ENCODE measurements around the gene CAMLG. TPM values are rescaled to one million over a fixed set of nuclear protein-coding genes. Genes with fewer than 3 reads are reported as not detected.
A peak's percentile ranks its signal among the peaks of the same experiment; 100 is the strongest.
"Not testable (repeated sequence)": the region's sequence is repeated elsewhere in the genome, so short reads cannot be mapped to it uniquely, and the experiment has no call there.

Gene CAMLG
- polyA plus RNA-seq, 1 donor from 2014 or later, result 37.0 TPM

- Mint-ChIP-seq H3K27me3 (no peaks in the 10 kb centered on the region), H3K9me3 (no peaks in the 10 kb centered on the region), H3K27ac (peak overlapping the region; percentile 91 to 99 (median 96)), H3K4me3 (peak overlapping the region; percentile 99 to 100 (median 100)), H3K4me1 (peaks cover 27 to 30% (median 30%) of the 10 kb centered on the region in 3 donors), H3K36me3 (no peaks in the 10 kb centered on the region)
These were observed 19.8 kb downstream of the CAMLG start for GRCh38 chr5:134758176-134758503.

- Mint-ChIP-seq H3K4me1 (peaks cover 30 to 32% (median 30%) of the 10 kb centered on the region in 3 donors), H3K36me3 (peaks cover under 1% of the 10 kb centered on the region), H3K27ac (peak within 1 kb of the TSS; percentile 91 to 99 (median 96)), H3K27me3 (no peaks in the 10 kb centered on the region), H3K4me3 (peak within 1 kb of the TSS; percentile 99 to 100 (median 100)), H3K9me3 (no peaks in the 10 kb centered on the region)
These were observed 20.4 kb downstream of the CAMLG start, which contains the start of gene DDX46 for GRCh38 chr5:134758504-134759341. Gene DDX46, plus strand, starts transcription at chr5:134758779. Its CDS starts 160 bp downstream, at chr5:134758939.

- not testable (repeated sequence) for H3K9me3 Mint-ChIP-seq, H3K4me1 Mint-ChIP-seq, H3K36me3 Mint-ChIP-seq, H3K27me3 Mint-ChIP-seq
- peak overlapping the region in 1 of 3 donors; percentile 41 for H3K27ac Mint-ChIP-seq
- peak overlapping the region in 1 of 4 donors; percentile 70 for H3K4me3 Mint-ChIP-seq
These were observed 29.4 kb downstream of the CAMLG start for GRCh38 chr5:134767528-134768291.

- no peaks in the 10 kb centered on the region for H3K27me3 Mint-ChIP-seq
These were observed 30.9 kb downstream of the CAMLG start for GRCh38 chr5:134769206-134769605.

GRCh38 chr5:134772461-134773125 is 34.2 kb downstream of the CAMLG start:
- Mint-ChIP-seq H3K27ac (no peak overlapping the region), H3K4me1 (peaks cover 0 to 4% (median 4%) of the 10 kb centered on the region in 3 donors), H3K9me3 (no peaks in the 10 kb centered on the region), H3K36me3 (no peaks in the 10 kb centered on the region), H3K27me3 (no peaks in the 10 kb centered on the region), H3K4me3 (no peak overlapping the region)

More at GRCh38 chr5:134769206-134769605, 30.9 kb downstream of the CAMLG start:
- Mint-ChIP-seq H3K27ac (no peak overlapping the region), H3K9me3 (no peaks in the 10 kb centered on the region), H3K36me3 (no peaks in the 10 kb centered on the region), H3K4me1 (no peaks in the 10 kb centered on the region), H3K4me3 (no peak overlapping the region)

- Mint-ChIP-seq H3K27ac (peak overlapping the region in 2 of 3 donors; percentile 13 to 69), H3K9me3 (no peaks in the 10 kb centered on the region), H3K36me3 (peaks cover 6% of the 10 kb centered on the region), H3K27me3 (no peaks in the 10 kb centered on the region), H3K4me3 (no peak overlapping the region), H3K4me1 (peaks cover 0 to 7% (median 5%) of the 10 kb centered on the region in 3 donors)
These were observed 39.0 kb downstream of the CAMLG start for GRCh38 chr5:134777366-134777765.

GRCh38 chr5:134784241-134784920 is 46.0 kb downstream of the CAMLG start:
- peaks cover 12% of the 10 kb centered on the region for H3K36me3 Mint-ChIP-seq
- H3K4me3 Mint-ChIP-seq, result no peak overlapping the region
- no peaks in the 10 kb centered on the region for H3K4me1 Mint-ChIP-seq
- no peaks in the 10 kb centered on the region for H3K27me3 Mint-ChIP-seq
- H3K27ac Mint-ChIP-seq, result peak overlapping the region in 2 of 3 donors; percentile 47 to 74
- no peaks in the 10 kb centered on the region for H3K9me3 Mint-ChIP-seq

GRCh38 chr5:134784946-134785620 is 46.7 kb downstream of the CAMLG start:
- Mint-ChIP-seq H3K27ac (peak overlapping the region in 1 of 3 donors; percentile 3), H3K27me3 (no peaks in the 10 kb centered on the region), H3K9me3 (no peaks in the 10 kb centered on the region), H3K4me3 (no peak overlapping the region), H3K4me1 (no peaks in the 10 kb centered on the region), H3K36me3 (peaks cover 12% of the 10 kb centered on the region)

- Mint-ChIP-seq H3K36me3 (peaks cover 8% of the 10 kb centered on the region), H3K9me3 (no peaks in the 10 kb centered on the region), H3K4me1 (no peaks in the 10 kb centered on the region), H3K27me3 (no peaks in the 10 kb centered on the region), H3K4me3 (no peak overlapping the region), H3K27ac (no peak overlapping the region)
These were observed 49.3 kb downstream of the CAMLG start for GRCh38 chr5:134787692-134788091.

GRCh38 chr5:134791580-134791979 is 53.2 kb downstream of the CAMLG start:
- Mint-ChIP-seq H3K27ac (no peak overlapping the region), H3K36me3 (peaks cover 5% of the 10 kb centered on the region), H3K9me3 (no peaks in the 10 kb centered on the region), H3K27me3 (no peaks in the 10 kb centered on the region), H3K4me1 (no peaks in the 10 kb centered on the region), H3K4me3 (no peak overlapping the region)

- H3K4me1 Mint-ChIP-seq, result no peaks in the 10 kb centered on the region
- H3K27me3 Mint-ChIP-seq, result no peaks in the 10 kb centered on the region
- H3K27ac Mint-ChIP-seq, result no peak overlapping the region
- no peak overlapping the region for H3K4me3 Mint-ChIP-seq
- peaks cover 2% of the 10 kb centered on the region for H3K36me3 Mint-ChIP-seq
- no peaks in the 10 kb centered on the region for H3K9me3 Mint-ChIP-seq
These were observed 53.9 kb downstream of the CAMLG start for GRCh38 chr5:134792286-134792685.

GRCh38 chr5:134793111-134793510 is 54.8 kb downstream of the CAMLG start:
- H3K9me3 Mint-ChIP-seq, result no peaks in the 10 kb centered on the region
- H3K36me3 Mint-ChIP-seq, result peaks cover 1% of the 10 kb centered on the region
- no peaks in the 10 kb centered on the region for H3K27me3 Mint-ChIP-seq
- H3K27ac Mint-ChIP-seq, result no peak overlapping the region
- H3K4me3 Mint-ChIP-seq, result no peak overlapping the region
- H3K4me1 Mint-ChIP-seq, result no peaks in the 10 kb centered on the region

GRCh38 chr5:134794082-134794481 is 55.7 kb downstream of the CAMLG start:
- H3K9me3 Mint-ChIP-seq, result no peaks in the 10 kb centered on the region
- no peaks in the 10 kb centered on the region for H3K36me3 Mint-ChIP-seq
- H3K27ac Mint-ChIP-seq, result peak overlapping the region in 1 of 3 donors; percentile 46

GRCh38 chr5:134794819-134795218 is 56.5 kb downstream of the CAMLG start:
- H3K27me3 Mint-ChIP-seq, result no peaks in the 10 kb centered on the region
- peak overlapping the region in 1 of 3 donors; percentile 38 for H3K27ac Mint-ChIP-seq
- no peaks in the 10 kb centered on the region for H3K36me3 Mint-ChIP-seq
- peaks cover 0 to 4% (median 0%) of the 10 kb centered on the region in 3 donors for H3K4me1 Mint-ChIP-seq
- no peaks in the 10 kb centered on the region for H3K9me3 Mint-ChIP-seq
- H3K4me3 Mint-ChIP-seq, result no peak overlapping the region

More at GRCh38 chr5:134794082-134794481, 55.7 kb downstream of the CAMLG start:
- H3K4me1 Mint-ChIP-seq, result peaks cover 0 to 4% (median 0%) of the 10 kb centered on the region in 3 donors
- H3K4me3 Mint-ChIP-seq, result no peak overlapping the region
- H3K27me3 Mint-ChIP-seq, result no peaks in the 10 kb centered on the region
